Hematopoietic multipotent progenitor cell treated with erythropoietin and hydrocortisone succinate and interleukin-3 and kit ligand, for 17 days (in vitro differentiated cells): ENCODE data around the gene CDH23.
A peak's percentile ranks its signal among the peaks of the same experiment; 100 is the strongest.

Experiments used
- DNase-seq: peaks from one replicate; pipeline ENCODE4 v3.0.0-alpha.2; 2015; ENCODE audit warnings: low spot score

The CDH23 gene

GRCh38 chr10:71565284-71566000 lies 168.7 kb downstream of the CDH23 start:
- DNase-seq = no peak

- no peak for DNase-seq
Measured at GRCh38 chr10:71567006-71567405, 170.3 kb downstream of the CDH23 start.

- DNase-seq = no peak
Measured at GRCh38 chr10:71568896-71569492, 172.3 kb downstream of the CDH23 start.

- peak; percentile 79 for DNase-seq
Measured at GRCh38 chr10:71569775-71570588, 173.3 kb downstream of the CDH23 start.

- no peak for DNase-seq
Measured at GRCh38 chr10:71571460-71572175, 174.9 kb downstream of the CDH23 start.

DNA sequence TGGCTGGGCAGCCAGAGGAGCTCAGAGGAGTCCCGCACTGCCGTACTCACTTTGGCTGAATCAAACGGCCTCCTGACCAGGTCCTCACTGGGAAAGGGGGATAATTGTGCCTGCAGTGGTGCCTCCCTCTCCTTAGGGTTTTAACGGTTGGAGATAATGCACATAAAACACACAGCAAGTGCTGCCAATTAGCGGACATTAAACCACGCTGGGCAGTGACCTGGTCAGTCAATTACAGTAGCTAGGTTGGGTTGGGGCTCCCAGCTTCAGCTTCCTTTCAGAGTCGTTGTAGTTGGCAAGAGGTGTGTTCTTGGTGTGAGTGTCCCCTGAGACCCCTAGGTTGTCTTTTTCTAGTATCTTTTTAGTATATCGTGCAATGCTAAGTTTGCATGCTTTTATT lies 176.2 kb downstream of the CDH23 start:
- no peak for DNase-seq

GRCh38 chr10:71573562-71574518 lies 177.1 kb downstream of the CDH23 start:
- no peak for DNase-seq

- DNase-seq = no peak
Measured at GRCh38 chr10:71575451-71575850, 178.7 kb downstream of the CDH23 start.

DNA sequence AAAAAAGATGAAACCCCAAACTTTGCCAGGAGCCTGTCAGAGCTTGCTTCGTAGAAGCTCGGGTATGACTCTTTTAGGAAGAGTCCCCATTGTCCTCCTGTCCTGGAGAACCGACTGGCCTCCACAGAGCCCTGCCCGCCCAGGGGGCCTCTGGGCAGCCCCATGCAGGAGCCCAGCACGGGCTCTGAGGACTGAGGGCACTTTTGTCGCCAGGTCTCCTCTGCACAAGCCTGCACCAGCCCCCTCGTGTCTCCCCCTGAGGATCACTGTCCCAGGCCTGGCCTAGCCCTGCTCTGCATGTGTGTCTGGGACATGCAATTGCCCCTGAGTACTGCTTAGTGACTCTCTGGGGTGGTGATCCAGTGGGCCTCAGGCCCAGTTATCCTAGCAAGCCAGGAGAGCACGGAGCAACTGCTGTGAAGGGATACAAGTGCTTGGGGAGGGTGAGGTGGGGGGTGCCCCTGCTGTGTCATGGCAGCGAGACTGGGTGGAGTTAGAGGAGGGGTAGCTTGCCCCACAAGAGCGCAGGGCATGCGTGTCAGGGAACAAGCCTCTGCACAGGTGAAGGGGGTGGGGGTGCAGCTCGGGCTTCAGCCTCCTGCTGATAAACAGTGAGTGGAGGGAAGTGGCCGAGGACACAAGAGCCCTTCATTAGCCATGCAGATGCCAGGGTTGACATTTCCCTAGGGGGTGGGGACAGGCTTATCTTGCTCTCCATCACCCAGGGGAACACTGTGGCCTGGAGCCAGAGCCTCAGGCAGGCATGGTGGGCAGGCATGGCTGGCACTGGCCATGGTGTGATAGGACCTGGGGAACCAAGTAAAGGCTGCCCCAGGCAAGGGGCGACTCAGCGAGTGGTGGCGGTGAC lies 179.4 kb downstream of the CDH23 start:
- no peak for DNase-seq

- DNase-seq = no peak
Measured at GRCh38 chr10:71576842-71577241, 180.1 kb downstream of the CDH23 start.

DNA sequence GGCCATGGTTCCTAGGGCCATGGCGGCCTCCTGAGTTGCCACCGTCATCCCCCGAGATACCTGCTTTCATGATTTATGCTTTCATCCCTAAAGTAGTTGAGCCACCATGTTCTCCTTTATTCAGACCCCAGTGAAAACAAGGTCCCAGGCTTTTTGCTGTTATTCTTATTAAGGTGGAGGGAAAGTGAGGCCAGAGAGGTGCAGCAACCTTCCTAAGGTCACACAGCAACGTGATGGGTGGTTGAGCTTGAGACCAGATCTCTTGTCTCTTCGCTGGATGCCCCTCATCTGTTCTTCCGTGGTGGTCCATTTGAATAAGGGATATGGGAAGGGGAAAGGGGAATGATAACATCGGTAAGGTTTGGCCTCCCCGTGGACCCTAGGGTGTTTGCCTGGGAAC lies 180.6 kb downstream of the CDH23 start:
- DNase-seq = no peak

DNA sequence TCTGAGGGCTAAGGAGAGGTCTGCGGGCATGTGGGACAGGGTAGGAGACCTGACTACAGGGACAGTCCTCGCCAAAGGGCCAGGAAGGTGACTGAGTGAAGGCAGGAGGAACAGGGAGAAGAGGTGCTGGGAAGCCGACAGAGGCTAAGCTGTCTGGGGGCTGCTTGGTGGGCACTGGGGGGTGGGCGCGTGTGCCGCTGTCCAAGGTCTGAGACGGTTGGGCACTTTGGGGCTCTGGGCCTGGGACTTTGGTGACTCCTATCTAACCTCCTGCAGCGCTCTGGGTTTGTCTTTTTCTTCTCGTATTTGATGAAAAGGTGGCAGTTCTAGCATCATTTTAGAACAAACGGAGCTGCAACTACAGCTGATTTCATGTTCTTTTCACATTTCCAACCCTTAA lies 181.3 kb downstream of the CDH23 start:
- DNase-seq = no peak

DNA sequence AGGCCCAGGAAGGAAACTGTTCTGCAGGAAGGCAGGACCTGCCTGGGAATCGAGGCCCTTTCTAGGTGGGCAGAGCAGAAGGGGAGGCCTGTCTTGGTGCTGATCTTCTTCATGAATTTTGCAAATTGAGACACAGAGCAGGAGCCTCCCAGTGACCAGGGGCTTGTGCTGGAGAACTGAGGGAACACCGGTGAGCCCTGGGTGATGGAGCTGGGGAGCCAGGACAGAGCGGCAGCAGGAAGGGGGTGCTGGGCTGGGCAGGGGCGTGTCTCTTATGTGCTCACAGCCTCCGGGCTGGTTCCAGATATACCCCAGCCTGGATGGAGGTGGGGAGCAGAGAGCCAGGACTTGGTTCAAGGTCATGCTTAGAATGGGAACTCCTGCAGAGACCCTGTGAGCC lies 182.9 kb downstream of the CDH23 start:
- no peak for DNase-seq

GRCh38 chr10:71580415-71580814 lies 183.7 kb downstream of the CDH23 start:
- DNase-seq = no peak

DNA sequence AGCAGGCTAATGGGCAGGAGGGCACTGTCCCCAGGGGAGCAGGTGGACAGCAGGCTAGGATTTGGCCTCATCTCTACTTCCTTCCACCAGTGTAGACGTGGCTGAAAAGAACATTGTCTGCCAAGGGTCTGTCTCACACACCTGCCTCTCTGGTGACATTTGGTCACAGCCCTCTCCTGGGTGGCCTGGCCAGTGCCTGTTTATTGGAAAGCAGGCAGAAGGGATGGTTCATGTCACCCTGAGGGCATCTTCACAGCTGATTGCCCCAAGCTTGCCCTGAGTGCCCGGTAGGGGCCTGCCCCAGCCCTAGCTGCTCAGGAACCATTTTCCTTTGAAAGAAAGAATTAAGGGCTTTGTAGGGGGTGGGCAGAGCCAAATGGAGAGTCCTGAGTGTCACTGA lies 184.2 kb downstream of the CDH23 start:
- DNase-seq = no peak

DNA sequence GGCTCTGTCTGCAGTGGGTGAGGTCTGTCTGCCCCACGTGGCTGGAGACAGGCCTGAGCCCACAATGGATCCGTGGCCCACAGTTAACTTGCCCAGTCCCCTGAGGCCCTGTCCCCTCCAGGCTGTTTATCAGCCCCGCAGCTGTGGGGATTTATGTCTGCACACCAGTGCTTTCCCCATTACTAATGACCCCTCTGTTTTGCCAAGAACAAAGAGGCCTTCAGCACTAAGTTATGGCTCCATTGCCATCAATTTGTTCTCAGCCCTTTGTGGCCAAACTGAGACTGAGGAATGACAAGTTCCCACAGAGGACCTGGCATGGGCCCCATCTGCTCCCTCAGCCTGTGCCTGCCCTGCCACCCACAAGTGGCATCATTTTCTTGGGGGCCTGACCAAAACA lies 184.7 kb downstream of the CDH23 start:
- DNase-seq = no peak

GRCh38 chr10:71582019-71582418 lies 185.3 kb downstream of the CDH23 start:
- no peak for DNase-seq

- DNase-seq = no peak
Measured at GRCh38 chr10:71582506-71583475, 186.1 kb downstream of the CDH23 start.

DNA sequence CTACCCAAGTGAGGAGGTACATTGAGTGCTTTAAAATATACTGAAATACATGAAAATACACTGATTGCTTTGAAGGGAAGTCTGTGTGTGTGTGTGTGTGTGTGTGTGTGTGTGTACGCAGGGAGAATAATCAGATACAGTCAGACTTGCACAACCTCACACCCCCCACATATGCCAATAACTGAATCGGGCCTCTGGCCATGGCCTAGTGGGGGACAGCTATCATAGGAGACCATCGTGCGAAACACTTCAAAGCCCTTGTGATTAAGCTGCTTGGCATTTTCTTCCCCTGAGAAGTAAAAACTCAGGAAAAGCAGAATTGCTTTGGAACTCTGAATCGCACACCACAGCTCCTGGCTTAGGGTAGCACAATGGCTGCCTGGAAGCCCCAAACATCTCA lies 187.7 kb downstream of the CDH23 start:
- DNase-seq = no peak
